ENCODE measurements around the gene KLF13. TPM values are rescaled to one million over a fixed set of nuclear protein-coding genes. Genes with fewer than 3 reads are reported as not detected.

The KLF13 gene
- total RNA-seq, 1 experiment from 2014 or later: 78.6 TPM

DNA sequence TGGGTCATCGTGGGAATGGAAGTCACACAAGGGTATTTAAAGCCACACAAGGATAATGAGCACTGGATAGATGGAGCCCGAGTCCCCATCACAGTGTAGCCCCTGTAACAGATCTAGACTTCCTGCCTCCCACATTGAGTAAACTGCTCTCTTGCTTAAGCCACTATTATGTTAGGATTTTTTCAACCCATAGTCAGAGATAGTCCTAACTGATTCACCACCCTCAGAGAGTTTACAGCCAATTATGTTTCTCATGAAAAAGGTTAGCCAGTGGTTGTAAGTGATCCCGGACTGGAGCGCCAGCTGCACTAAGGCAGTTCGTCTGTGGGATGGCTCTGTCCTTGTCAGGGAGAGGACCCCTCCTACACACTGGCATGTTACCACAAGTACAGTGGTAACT, 77.0 kb downstream of the KLF13 start:
- no peaks in the 10 kb centered on the region for H3K36me3 ChIP-seq (ENCODE audit: control insufficient read depth, insufficient read depth, low read length)
- H3K4me1 ChIP-seq (ENCODE audit: control insufficient read depth, insufficient read depth, low read length): no peaks in the 10 kb centered on the region
- in situ Hi-C loops (cut with HindIII; ENCODE audit: low pct_unique_long_range_greater_than_20kb, low sequenced_read_pairs): no loop called here
- no TSS peak for BruUV-seq (replicated peaks)
- TF ChIP-seq POLR2AphosphoS5 (IDR thresholded peaks at IDR 0.05; ENCODE audit: low read depth, low read length) (no peak), TCF7L2 (IDR thresholded peaks at IDR 0.05; ENCODE audit: low read depth, low read length) (no peak), SIN3A (IDR thresholded peaks at IDR 0.05; ENCODE audit: borderline replicate concordance, insufficient read depth, low read depth, low read length) (no peak)
- TF ChIP-seq, protein P1, sequence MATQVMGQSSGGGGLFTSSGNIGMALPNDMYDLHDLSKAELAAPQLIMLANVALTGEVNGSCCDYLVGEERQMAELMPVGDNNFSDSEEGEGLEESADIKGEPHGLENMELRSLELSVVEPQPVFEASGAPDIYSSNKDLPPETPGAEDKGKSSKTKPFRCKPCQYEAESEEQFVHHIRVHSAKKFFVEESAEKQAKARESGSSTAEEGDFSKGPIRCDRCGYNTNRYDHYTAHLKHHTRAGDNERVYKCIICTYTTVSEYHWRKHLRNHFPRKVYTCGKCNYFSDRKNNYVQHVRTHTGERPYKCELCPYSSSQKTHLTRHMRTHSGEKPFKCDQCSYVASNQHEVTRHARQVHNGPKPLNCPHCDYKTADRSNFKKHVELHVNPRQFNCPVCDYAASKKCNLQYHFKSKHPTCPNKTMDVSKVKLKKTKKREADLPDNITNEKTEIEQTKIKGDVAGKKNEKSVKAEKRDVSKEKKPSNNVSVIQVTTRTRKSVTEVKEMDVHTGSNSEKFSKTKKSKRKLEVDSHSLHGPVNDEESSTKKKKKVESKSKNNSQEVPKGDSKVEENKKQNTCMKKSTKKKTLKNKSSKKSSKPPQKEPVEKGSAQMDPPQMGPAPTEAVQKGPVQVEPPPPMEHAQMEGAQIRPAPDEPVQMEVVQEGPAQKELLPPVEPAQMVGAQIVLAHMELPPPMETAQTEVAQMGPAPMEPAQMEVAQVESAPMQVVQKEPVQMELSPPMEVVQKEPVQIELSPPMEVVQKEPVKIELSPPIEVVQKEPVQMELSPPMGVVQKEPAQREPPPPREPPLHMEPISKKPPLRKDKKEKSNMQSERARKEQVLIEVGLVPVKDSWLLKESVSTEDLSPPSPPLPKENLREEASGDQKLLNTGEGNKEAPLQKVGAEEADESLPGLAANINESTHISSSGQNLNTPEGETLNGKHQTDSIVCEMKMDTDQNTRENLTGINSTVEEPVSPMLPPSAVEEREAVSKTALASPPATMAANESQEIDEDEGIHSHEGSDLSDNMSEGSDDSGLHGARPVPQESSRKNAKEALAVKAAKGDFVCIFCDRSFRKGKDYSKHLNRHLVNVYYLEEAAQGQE (IDR thresholded peaks at IDR 0.05; ENCODE audit: insufficient read depth in 1 of 2, low read depth in 2 of 2, low read length in 1 of 2): no peak
- TF ChIP-seq, protein P2, sequence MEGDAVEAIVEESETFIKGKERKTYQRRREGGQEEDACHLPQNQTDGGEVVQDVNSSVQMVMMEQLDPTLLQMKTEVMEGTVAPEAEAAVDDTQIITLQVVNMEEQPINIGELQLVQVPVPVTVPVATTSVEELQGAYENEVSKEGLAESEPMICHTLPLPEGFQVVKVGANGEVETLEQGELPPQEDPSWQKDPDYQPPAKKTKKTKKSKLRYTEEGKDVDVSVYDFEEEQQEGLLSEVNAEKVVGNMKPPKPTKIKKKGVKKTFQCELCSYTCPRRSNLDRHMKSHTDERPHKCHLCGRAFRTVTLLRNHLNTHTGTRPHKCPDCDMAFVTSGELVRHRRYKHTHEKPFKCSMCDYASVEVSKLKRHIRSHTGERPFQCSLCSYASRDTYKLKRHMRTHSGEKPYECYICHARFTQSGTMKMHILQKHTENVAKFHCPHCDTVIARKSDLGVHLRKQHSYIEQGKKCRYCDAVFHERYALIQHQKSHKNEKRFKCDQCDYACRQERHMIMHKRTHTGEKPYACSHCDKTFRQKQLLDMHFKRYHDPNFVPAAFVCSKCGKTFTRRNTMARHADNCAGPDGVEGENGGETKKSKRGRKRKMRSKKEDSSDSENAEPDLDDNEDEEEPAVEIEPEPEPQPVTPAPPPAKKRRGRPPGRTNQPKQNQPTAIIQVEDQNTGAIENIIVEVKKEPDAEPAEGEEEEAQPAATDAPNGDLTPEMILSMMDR (IDR thresholded peaks at IDR 0.05): no peak
- no peak for ATAC-seq
- no peaks in the 10 kb centered on the region for H3K27me3 ChIP-seq (ENCODE audit: control insufficient read depth, insufficient read depth, low read length)
- H3K4me3 ChIP-seq (ENCODE audit: low read depth in 2 of 2, low read length in 2 of 2): no peak overlapping the region
- POLR2A ChIA-PET: no interaction called here
- H3K27ac ChIP-seq (ENCODE audit: low read length): no peak overlapping the region
- DNase-seq (ENCODE audit: low read depth, low spot score): no peak
- intact Hi-C loops (cut with micrococcal nuclease; ENCODE audit: unreplicated experiment): no loop called here
- CTCF ChIA-PET: no interaction called here
- peaks cover 3% of the 10 kb centered on the region; the same call in 1 of the 2 replicates for H3K9me3 ChIP-seq (ENCODE audit: control insufficient read depth, insufficient read depth, low read depth, low read length)

DNA sequence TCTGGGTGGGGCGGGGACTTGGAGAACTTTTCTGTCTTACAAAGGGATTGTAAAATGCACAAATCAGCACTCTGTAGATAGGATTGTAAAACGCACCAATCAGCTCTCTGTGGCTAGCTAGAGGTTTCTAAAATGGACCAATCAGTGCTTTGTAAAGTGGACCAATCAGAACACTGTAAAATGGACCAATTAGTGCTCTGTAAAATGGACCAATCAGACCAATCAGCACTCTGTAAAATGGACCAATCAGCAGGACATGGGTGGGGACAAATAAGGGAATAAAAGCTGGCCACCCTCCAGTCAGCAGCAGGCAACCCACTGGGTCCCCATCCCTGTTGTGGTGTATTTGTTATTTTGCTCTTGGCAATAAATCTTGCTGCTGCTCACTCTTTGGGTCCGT, 77.7 kb downstream of the KLF13 start:
- H3K4me3 ChIP-seq (ENCODE audit: low read depth in 2 of 2, low read length in 2 of 2): no peak overlapping the region
- intact Hi-C loops (cut with micrococcal nuclease; ENCODE audit: unreplicated experiment) (no loop called here), in situ Hi-C loops (cut with HindIII; ENCODE audit: low pct_unique_long_range_greater_than_20kb, low sequenced_read_pairs) (no loop called here)
- ChIA-PET POLR2A (no interaction called here), CTCF (no interaction called here)
- DNase-seq (ENCODE audit: low read depth, low spot score) (no peak), ATAC-seq (no peak)
- no peaks in the 10 kb centered on the region for H3K27me3 ChIP-seq (ENCODE audit: control insufficient read depth, insufficient read depth, low read length)
- no peaks in the 10 kb centered on the region for H3K4me1 ChIP-seq (ENCODE audit: control insufficient read depth, insufficient read depth, low read length)
- peaks cover 3% of the 10 kb centered on the region; the same call in 1 of the 2 replicates for H3K9me3 ChIP-seq (ENCODE audit: control insufficient read depth, insufficient read depth, low read depth, low read length)
- TF ChIP-seq, protein P1 (IDR thresholded peaks at IDR 0.05; ENCODE audit: insufficient read depth in 1 of 2, low read depth in 2 of 2, low read length in 1 of 2): no peak
- TF ChIP-seq POLR2AphosphoS5 (IDR thresholded peaks at IDR 0.05; ENCODE audit: low read depth, low read length) (no peak), TCF7L2 (IDR thresholded peaks at IDR 0.05; ENCODE audit: low read depth, low read length) (no peak), SIN3A (IDR thresholded peaks at IDR 0.05; ENCODE audit: borderline replicate concordance, insufficient read depth, low read depth, low read length) (no peak)
- TF ChIP-seq, protein P2 (IDR thresholded peaks at IDR 0.05): no peak
- H3K36me3 ChIP-seq (ENCODE audit: control insufficient read depth, insufficient read depth, low read length): no peaks in the 10 kb centered on the region
- H3K27ac ChIP-seq (ENCODE audit: low read length): no peak overlapping the region
- BruUV-seq (replicated peaks): no TSS peak
